Glomerular endothelial cell (primary cell): ENCODE results near the gene ABI3. TPM values are rescaled to one million over a fixed set of nuclear protein-coding genes. Genes with fewer than 3 reads are reported as not detected.

Experiments used
- DNase-seq: peaks from one replicate; pipeline ENCODE4 v3.0.0-alpha.2; 2011; ENCODE audit warnings: low read depth, low spot score; ENCODE audit errors: extremely low read depth
- total RNA-seq: library from RNA; depleted of rRNA; stranded (reverse); fragments of >200 nt; gene quantifications from 2 replicates; pipeline ENCODE4 v1.2.3, GENCODE V29; 2015

Gene ABI3
- total RNA-seq, 1 donor from 2014 or later = 22.3 TPM

DNA sequence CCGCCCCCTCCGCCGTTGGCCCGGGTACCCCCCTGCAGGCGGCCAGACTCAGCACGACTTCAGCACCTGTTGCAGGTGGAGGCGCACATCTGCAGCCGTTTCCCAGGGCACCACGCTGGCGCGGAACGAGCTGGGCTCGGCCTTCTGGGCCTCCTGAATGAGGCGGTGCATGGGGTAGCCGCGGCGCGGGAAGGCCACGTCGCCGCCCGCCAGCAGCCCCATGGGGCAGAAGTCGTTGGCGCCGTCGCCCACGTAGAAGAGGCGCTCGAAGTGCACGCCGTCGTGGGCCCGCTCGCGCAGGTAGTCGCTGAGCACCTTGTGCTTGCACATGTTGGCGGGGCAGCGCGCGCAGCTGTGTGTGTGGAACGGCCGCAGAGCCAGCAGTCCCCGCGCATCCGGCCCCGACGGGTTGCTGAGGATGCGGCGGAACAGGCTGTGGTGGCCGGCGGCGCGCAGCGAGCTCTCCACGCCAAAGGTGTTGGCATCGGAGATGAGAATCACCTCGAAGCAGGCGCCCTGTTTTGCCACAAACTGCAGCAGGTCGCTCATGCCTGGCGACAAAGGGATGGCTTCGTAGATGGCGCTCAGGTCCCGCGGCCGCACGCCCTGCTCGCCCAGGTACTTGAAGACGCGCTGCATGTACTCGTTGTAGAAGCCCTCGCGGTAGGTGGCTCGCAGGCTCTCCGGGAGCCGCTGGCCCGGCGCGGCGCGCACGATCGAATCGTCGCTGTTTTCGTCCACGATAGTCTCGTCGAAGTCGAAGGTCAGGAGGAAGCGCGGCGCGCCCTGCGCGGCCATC lies 13.9 kb downstream of the ABI3 start:
- DNase-seq = no peak

DNA sequence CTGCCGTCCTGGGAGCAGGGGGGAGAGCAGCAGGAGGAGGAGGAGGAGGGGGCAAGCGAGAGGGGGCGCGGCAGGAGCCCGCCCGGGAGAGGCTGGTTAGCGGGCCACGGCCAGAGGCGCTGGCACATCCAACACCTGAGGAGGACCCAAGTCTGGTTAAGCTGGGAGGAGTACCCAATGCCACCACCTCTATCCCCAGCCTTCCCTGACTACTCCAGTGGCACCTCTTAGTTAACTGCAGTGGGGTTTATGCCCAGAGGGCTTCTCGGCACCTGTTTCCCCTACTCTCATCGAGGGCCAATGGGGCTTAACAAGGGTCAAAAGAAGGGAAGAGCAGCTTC lies 14.5 kb downstream of the ABI3 start:
- DNase-seq = no peak

- no peak for DNase-seq
Observed at GRCh38 chr17:49225554-49226236, 15.2 kb downstream of the ABI3 start.

- DNase-seq = no peak
Observed at GRCh38 chr17:49226771-49227435, 16.4 kb downstream of the ABI3 start.

DNA sequence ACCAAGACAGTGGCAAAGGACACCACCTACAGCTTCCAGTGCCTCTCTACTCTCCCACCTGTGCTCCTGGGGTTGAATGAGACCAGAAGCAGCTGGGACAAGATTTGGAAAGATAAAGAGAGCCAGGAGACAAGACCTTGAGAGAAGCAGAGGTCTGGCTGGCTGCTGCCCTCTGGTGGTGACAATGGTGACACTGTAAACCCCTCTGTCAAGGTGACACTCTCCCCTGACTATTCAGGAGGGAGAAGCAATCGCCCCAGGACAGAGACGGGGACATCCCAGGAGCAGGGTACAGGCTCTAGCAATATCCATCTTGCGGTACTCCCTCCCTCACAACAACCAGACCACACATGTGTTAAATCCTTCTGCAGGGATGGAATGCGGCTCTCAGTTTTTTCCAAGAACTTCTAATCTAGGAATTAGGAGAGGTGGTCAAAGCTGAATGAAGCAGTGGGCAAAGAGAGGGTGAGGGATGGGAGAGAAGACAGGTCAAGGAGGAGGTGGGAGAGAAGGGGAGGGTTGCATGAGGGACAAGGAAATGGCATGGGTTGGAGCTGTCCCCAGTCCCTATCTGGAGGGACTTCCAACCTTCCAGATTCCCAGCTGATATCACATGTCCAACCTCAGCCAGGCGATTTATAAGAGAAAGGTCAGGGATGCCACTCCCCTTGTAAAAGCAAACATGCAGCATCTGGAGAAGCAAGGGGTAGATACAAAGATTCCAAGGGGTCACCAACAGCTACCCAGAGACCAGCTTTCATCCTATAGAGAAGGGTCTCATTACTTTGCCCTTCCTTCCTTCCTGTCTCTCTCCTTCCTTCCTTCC lies 17.1 kb downstream of the ABI3 start:
- no peak for DNase-seq

DNA sequence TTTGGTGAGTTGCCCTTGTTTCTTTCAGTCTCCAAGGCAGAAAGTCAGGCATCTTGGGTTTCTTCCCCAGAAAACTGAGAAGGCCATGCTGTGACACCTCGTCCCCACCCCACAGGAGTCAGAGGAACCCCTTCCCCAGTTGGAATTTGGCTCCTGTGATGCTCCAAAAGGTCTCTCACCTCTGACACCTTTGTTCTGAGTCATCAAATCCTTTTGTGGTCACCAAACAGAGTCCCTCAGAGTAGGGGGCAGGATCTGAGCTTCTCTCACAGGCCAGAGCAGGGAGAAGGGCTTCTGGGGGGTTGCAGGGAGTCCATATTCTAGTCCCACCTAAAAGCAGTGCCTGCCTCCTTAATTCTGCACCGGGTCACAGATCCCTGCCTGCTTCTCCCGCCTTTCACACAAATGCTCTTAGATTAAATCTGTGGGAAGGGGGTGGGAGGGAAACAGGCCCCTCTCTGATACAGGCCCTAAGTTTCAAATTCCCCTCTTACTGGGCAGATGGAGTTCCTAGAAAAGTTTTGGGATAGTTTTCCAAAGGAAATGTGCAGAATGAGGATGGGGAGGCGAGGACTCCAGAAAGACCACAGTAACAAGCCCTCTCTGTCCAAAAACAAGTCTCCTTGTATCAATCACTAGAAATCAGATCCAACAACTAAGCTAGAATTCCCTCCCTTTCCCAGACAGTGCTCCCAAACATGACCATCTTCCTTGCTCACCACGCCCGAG lies 18.7 kb downstream of the ABI3 start:
- no peak for DNase-seq

- DNase-seq = no peak
Observed at GRCh38 chr17:49229805-49230600, 19.5 kb downstream of the ABI3 start.

- no peak for DNase-seq
Observed at GRCh38 chr17:49230636-49231562, 20.4 kb downstream of the ABI3 start, which contains the start of gene PHOSPHO1. Gene PHOSPHO1 (minus strand): TSS chr17:49230787. CDS start chr17:49226691, 4,096 bp downstream.

- no peak for DNase-seq
Observed at GRCh38 chr17:49231563-49231894, 21.0 kb downstream of the ABI3 start.

DNA sequence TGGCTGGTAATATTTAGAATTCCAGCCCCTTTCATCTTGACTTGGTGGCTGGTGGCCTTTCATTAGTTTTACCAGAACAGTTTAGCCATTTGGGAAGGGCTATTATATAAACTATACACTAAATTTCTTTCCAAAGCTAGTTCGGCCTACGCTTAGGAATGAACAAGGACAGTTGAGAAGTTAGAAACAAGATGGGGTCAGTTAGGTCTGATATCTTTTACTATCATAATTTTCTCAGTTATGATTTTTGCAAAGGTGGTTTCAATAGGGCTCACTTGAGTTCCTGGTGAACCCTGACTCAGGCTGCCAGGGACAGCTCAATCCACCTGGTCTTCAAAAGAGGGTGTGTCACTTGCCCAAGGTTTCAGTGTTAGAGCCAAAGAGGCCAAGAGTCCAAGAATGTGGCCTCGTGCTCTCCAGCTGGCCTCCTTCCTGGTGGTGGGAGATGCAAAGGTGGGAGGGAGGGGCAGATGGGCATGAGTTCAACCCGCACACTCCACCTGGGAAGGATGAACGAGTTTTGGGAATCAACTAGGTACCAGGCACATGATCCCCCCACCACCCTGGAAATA lies 24.1 kb downstream of the ABI3 start:
- no peak for DNase-seq

DNA sequence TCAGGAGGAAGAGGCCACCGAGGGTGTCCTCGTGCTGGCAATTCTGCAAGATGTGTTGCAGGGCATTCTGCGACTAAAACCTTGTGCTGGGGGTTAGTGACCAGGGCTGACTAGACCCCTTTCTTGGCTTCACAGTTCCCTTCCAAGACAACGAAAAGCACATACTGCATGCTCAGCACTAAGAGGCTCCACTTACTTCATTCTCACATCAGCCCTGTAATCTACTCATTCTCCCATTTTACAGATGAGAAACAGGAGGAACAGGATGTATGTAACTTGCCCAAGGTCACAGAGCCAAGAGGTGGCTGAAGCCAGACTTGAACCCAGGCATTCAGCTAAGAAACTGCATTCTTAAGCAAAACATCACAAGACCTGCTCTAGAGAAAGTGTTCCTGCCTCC lies 25.4 kb downstream of the ABI3 start:
- no peak for DNase-seq

DNA sequence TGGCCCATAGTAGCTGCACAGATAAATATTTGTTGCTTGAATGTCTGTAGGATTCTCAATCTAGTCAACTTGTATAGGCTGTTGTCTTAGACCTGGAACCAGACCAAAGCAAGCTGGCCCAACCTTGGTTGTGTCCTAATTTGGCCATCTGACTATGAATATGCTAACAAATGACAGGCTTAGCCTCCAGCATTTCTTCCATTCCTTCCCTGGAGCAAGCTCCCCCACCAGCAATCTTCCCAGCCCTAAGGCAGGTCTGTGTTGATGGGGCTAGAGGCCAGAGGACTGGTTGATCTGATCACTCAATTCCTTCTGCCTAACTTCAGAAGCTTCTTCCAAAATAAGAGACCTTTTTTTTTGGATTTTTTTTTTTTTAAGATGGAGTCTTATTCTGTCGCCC lies 29.5 kb downstream of the ABI3 start:
- DNase-seq = no peak

GRCh38 chr17:49240619-49241018 lies 30.1 kb downstream of the ABI3 start:
- no peak for DNase-seq

- no peak for DNase-seq
Observed at GRCh38 chr17:49241040-49241439, 30.5 kb downstream of the ABI3 start.

DNA sequence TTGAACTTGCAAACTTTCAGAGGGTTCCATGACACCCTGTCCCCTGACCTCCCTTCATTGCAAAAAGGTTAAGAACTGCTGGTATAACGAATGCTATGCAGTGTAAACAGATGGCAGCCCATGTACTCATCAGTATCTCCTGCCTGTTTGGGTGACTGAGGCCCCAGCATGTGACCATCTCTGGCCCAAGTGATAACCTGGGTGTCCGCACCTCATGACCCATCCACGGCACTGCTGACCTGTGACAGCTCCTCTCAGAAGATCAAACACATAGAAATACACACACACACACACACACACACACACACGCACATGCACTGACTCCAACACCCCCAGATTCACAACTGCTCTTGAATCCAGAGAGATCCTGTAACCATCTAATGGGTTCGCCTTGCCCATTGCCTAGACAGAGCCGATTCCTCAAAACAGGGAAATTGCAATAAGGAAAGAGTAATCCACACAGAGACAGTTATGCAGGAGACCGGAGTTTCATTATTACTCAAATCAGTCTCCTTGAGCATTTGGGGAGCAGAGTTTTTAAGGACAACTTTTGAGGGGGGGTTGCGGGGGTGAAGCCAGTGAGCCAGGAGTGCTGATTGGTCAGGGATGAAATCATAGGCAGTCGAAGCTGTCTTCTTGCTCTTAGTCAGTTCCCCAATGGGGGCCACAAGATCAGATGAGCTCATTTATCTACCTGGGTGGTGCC lies 31.3 kb downstream of the ABI3 start:
- no peak for DNase-seq

DNA sequence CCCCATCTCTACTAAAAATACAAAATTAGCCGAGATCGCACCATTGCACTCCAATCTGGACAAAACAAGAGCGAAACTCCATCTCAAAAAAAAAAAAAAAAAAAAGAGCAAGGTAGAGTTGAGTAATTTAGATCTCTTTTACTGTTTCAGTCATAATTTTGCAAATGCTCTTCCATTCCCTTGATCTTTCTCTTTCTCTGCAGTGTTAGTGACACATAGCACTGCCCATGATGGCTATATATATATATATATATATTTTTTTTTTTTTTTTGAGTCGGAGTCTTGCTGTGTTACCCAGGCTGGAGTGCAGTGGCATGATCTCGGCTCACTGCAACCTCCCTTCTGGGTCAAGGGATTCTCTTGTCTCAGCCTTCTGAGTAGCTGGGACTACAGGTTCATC lies 32.3 kb downstream of the ABI3 start:
- no peak for DNase-seq

- DNase-seq = no peak
Observed at GRCh38 chr17:49244839-49245238, 34.3 kb downstream of the ABI3 start.

- no peak for DNase-seq
Observed at GRCh38 chr17:49247944-49248343, 37.4 kb downstream of the ABI3 start.
